Mammary epithelial cell (primary cell): ENCODE measurements around the gene STK35.

ENCODE experiments used
- CTCF ChIP-seq, 2 donors: IDR thresholded peaks in 1 of 2; conservative IDR thresholded peaks in 1 of 2; 2 replicates each; pipeline ENCODE4 v1.5.1; 2011 to 2012; ENCODE audit warnings: inconsistent platforms in 2 of 2, low read length in 2 of 2, mild to moderate bottlenecking in 2 of 2, control low read depth in 1 of 2, low read depth in 1 of 2; ENCODE audit not compliant: insufficient read depth in 1 of 2; ENCODE audit errors: extremely low read depth in 1 of 2
- EZH2 ChIP-seq: IDR thresholded peaks from 2 replicates; pipeline ENCODE4 v1.6.1; 2012; ENCODE audit warnings: low read length, inconsistent platforms, borderline replicate concordance

- TF ChIP-seq CTCF (conservative IDR thresholded peaks at IDR 0.05 in 1 of 2, IDR thresholded peaks at IDR 0.05 in 1 of 2; ENCODE audit: extremely low read depth in 1 of 2, insufficient read depth in 1 of 2, low read depth in 1 of 2, low read length in 2 of 2) (no peak), EZH2 (no peak)
These were observed 50.7 kb downstream of the STK35 start for GRCh38 chr20:2152317-2152716.
